ENCODE measurements around the gene IQSEC1. TPM values are rescaled to one million over a fixed set of nuclear protein-coding genes. Genes with fewer than 3 reads are reported as not detected.

IQSEC1 gene
- total and polyA plus RNA-seq, 2 experiments from 2014 or later = 8.0 to 51.9 TPM

- Histone ChIP-seq H3K79me2 (replicated peaks; ENCODE audit: insufficient read depth) (no peaks in the 10 kb centered on the region), H3K36me3 (ENCODE audit: insufficient read depth) (no peaks in the 10 kb centered on the region), H3K4me1 (ENCODE audit: insufficient read depth) (no peaks in the 10 kb centered on the region), H3K9me2 (ENCODE audit: insufficient read depth) (no peaks in the 10 kb centered on the region), H4K20me1 (replicated peaks; ENCODE audit: insufficient read depth) (no peaks in the 10 kb centered on the region), H3K27ac (ENCODE audit: low read depth) (no peak overlapping the region), H2AFZ (no peak overlapping the region), H3K4me3 (no peak overlapping the region), H3K27me3 (ENCODE audit: insufficient read depth) (no peaks in the 10 kb centered on the region), H3F3A (replicated peaks; ENCODE audit: low read depth) (no peaks in the 10 kb centered on the region), H3K4me2 (no peak overlapping the region)
- TF ChIP-seq EZH2phosphoT487 (IDR thresholded peaks at IDR 0.05; ENCODE audit: unreplicated experiment) = no peak
- TF ChIP-seq ETS1 (IDR thresholded peaks at IDR 0.05) = no peak
- TF ChIP-seq ZNF114 (CRISPR knock-in tag; IDR thresholded peaks at IDR 0.05) = no peak
- TF ChIP-seq CTCF (conservative IDR thresholded peaks at IDR 0.05; ENCODE audit: low read depth in 2 of 2) = no peak
- TF ChIP-seq CREB1 (CRISPR knock-in tag; IDR thresholded peaks at IDR 0.05; ENCODE audit: low read depth) = no peak
- TF ChIP-seq STAT1 (IDR thresholded peaks at IDR 0.05; ENCODE audit: unreplicated experiment) = no peak
- TF ChIP-seq, protein P1, sequence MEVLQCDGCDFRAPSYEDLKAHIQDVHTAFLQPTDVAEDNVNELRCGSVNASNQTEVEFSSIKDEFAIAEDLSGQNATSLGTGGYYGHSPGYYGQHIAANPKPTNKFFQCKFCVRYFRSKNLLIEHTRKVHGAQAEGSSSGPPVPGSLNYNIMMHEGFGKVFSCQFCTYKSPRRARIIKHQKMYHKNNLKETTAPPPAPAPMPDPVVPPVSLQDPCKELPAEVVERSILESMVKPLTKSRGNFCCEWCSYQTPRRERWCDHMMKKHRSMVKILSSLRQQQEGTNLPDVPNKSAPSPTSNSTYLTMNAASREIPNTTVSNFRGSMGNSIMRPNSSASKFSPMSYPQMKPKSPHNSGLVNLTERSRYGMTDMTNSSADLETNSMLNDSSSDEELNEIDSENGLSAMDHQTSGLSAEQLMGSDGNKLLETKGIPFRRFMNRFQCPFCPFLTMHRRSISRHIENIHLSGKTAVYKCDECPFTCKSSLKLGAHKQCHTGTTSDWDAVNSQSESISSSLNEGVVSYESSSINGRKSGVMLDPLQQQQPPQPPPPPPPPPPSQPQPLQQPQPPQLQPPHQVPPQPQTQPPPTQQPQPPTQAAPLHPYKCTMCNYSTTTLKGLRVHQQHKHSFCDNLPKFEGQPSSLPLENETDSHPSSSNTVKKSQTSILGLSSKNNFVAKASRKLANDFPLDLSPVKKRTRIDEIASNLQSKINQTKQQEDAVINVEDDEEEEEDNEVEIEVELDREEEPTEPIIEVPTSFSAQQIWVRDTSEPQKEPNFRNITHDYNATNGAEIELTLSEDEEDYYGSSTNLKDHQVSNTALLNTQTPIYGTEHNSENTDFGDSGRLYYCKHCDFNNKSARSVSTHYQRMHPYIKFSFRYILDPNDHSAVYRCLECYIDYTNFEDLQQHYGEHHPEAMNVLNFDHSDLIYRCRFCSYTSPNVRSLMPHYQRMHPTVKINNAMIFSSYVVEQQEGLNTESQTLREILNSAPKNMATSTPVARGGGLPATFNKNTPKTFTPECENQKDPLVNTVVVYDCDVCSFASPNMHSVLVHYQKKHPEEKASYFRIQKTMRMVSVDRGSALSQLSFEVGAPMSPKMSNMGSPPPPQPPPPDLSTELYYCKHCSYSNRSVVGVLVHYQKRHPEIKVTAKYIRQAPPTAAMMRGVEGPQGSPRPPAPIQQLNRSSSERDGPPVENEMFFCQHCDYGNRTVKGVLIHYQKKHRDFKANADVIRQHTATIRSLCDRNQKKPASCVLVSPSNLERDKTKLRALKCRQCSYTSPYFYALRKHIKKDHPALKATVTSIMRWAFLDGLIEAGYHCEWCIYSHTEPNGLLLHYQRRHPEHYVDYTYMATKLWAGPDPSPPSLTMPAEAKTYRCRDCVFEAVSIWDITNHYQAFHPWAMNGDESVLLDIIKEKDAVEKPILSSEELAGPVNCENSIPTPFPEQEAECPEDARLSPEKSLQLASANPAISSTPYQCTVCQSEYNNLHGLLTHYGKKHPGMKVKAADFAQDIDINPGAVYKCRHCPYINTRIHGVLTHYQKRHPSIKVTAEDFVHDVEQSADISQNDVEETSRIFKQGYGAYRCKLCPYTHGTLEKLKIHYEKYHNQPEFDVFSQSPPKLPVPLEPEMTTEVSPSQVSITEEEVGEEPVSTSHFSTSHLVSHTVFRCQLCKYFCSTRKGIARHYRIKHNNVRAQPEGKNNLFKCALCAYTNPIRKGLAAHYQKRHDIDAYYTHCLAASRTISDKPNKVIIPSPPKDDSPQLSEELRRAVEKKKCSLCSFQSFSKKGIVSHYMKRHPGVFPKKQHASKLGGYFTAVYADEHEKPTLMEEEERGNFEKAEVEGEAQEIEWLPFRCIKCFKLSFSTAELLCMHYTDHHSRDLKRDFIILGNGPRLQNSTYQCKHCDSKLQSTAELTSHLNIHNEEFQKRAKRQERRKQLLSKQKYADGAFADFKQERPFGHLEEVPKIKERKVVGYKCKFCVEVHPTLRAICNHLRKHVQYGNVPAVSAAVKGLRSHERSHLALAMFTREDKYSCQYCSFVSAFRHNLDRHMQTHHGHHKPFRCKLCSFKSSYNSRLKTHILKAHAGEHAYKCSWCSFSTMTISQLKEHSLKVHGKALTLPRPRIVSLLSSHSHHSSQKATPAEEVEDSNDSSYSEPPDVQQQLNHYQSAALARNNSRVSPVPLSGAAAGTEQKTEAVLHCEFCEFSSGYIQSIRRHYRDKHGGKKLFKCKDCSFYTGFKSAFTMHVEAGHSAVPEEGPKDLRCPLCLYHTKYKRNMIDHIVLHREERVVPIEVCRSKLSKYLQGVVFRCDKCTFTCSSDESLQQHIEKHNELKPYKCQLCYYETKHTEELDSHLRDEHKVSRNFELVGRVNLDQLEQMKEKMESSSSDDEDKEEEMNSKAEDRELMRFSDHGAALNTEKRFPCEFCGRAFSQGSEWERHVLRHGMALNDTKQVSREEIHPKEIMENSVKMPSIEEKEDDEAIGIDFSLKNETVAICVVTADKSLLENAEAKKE (CRISPR knock-in tag; IDR thresholded peaks at IDR 0.05) = no peak
- TF ChIP-seq EZH2 (IDR thresholded peaks at IDR 0.05; ENCODE audit: low read depth, unreplicated experiment) = no peak
- no peak for TF ChIP-seq POLR2AphosphoS5 (IDR thresholded peaks at IDR 0.05; ENCODE audit: low read depth)
- TF ChIP-seq NANOG (IDR thresholded peaks at IDR 0.05; ENCODE audit: borderline replicate concordance) = no peak
- no peak for TF ChIP-seq JUNB (IDR thresholded peaks at IDR 0.05; ENCODE audit: unreplicated experiment)
- no peak for TF ChIP-seq ZNF331 (CRISPR knock-in tag; IDR thresholded peaks at IDR 0.05; ENCODE audit: low read depth)
- TF ChIP-seq REST (IDR thresholded peaks at IDR 0.05; ENCODE audit: unreplicated experiment) = no peak
- DNase-seq (ENCODE audit: low spot score) (no peak), ATAC-seq (no peak)
- H3K4me1 Mint-ChIP-seq = peaks cover 18% of the 10 kb centered on the region
- H3K27ac Mint-ChIP-seq = no peak overlapping the region
- H3K4me3 Mint-ChIP-seq = no peak overlapping the region
- peaks cover 5% of the 10 kb centered on the region for H3K27me3 Mint-ChIP-seq (ENCODE audit: insufficient read depth, low read depth, poor library complexity)
- H3K36me3 Mint-ChIP-seq (ENCODE audit: low read depth) = no peaks in the 10 kb centered on the region; the same call in 2 of the 3 replicates
- no peaks in the 10 kb centered on the region; the same call in 2 of the 3 replicates for H3K9me3 Mint-ChIP-seq
These were observed 29.6 kb downstream of the IQSEC1 start for GRCh38 chr3:13043656-13044055.
